ENCODE data around the gene RHOD.

- TF ChIP-seq EP300 (IDR thresholded peaks at IDR 0.05), result peak in 1 of 4 donors; percentile 30
- no peak for TF ChIP-seq CTCF (IDR thresholded peaks at IDR 0.05)
- TF ChIP-seq POLR2A (IDR thresholded peaks at IDR 0.05), result no peak
These were observed 54.6 kb downstream of the RHOD start for GRCh38 chr11:67111261-67111660.

All from sigmoid colon (tissue), 4 donors.